WTC11 (cell line): ENCODE results near the gene RAB3IP. TPM values are rescaled to one million over a fixed set of nuclear protein-coding genes. Genes with fewer than 3 reads are reported as not detected.

Experiments
- ATAC-seq: fragments of 200-7000 bp; cut with Tn5 transposase; 2 replicates; pipeline ENCODE4 v1.10.0; 2021; ENCODE audit warnings: mild to moderate bottlenecking, moderate library complexity
- CTCF ChIA-PET: fragments of 300-600 bp; sonication (Branson Sonifier 250); formaldehyde crosslinking; loops from one replicate; lab custom pipeline; 2021; ENCODE audit warnings: antibody characterized with exemption; lab: Charles Lee
- POLR2A ChIA-PET: fragments of 350-600 bp; sonication (Branson Sonifier 250); formaldehyde crosslinking; loops from one replicate; lab custom pipeline; 2021; ENCODE audit warnings: antibody characterized with exemption; lab: Charles Lee
- DNase-seq: peaks from one replicate; pipeline ENCODE4 v3.0.0; 2021; ENCODE audit warnings: low spot score
- H3K27ac Mint-ChIP-seq: 2 replicates; pipeline ENCODE4 v1.8.0; 2021; ENCODE audit warnings: mixed read lengths
- H3K27me3 Mint-ChIP-seq: 2 replicates; pipeline ENCODE4 v1.8.0; 2021; ENCODE audit warnings: low read depth, mild to moderate bottlenecking, moderate library complexity, mixed read lengths
- H3K36me3 Mint-ChIP-seq: 2 replicates; pipeline ENCODE4 v1.8.0; 2021; ENCODE audit warnings: mixed read lengths
- H3K4me1 Mint-ChIP-seq: 2 replicates; pipeline ENCODE4 v1.8.0; 2022; ENCODE audit warnings: mixed read lengths
- H3K4me3 Mint-ChIP-seq: 2 replicates; pipeline ENCODE4 v1.8.0; 2021; ENCODE audit warnings: mild to moderate bottlenecking, moderate library complexity, mixed read lengths
- H3K9me3 Mint-ChIP-seq: 2 replicates; pipeline ENCODE4 v1.8.0; 2021; ENCODE audit warnings: mixed read lengths
- ATF1 ChIP-seq: sonication (generic); formaldehyde crosslinking; IDR thresholded peaks from 2 replicates; pipeline ENCODE4 v1.8.1; 2023; ENCODE audit warnings: mild to moderate bottlenecking, moderate library complexity, missing genetic modification reagents
- CREB1 ChIP-seq: sonication (generic); formaldehyde crosslinking; IDR thresholded peaks from 2 replicates; pipeline ENCODE4 v1.8.0; 2023; ENCODE audit warnings: mild to moderate bottlenecking, missing genetic modification reagents
- E2F5 ChIP-seq: sonication (generic); formaldehyde crosslinking; IDR thresholded peaks from 2 replicates; pipeline ENCODE4 v1.8.1; 2022; ENCODE audit warnings: mild to moderate bottlenecking, moderate library complexity, missing genetic modification reagents
- GABPB1 ChIP-seq: sonication (generic); formaldehyde crosslinking; IDR thresholded peaks from 2 replicates; pipeline ENCODE4 v1.8.1; 2023; ENCODE audit warnings: mild to moderate bottlenecking, missing genetic modification reagents
- HMGA2 ChIP-seq: fragments of 250-450 bp; sonication (Bioruptor Pico); IDR thresholded peaks from 2 replicates; pipeline ENCODE4 v1.4.0; 2021; ENCODE audit warnings: mild to moderate bottlenecking, moderate library complexity
- IRF2 ChIP-seq: sonication (generic); formaldehyde crosslinking; IDR thresholded peaks from 2 replicates; pipeline ENCODE4 v1.8.0; 2022; ENCODE audit warnings: low read depth, missing genetic modification reagents, borderline replicate concordance
- NFE2L1 ChIP-seq: sonication (generic); formaldehyde crosslinking; IDR thresholded peaks from 2 replicates; pipeline ENCODE4 v1.8.1; 2023; ENCODE audit warnings: missing genetic modification reagents
- PREB ChIP-seq: sonication (generic); formaldehyde crosslinking; IDR thresholded peaks from 2 replicates; pipeline ENCODE4 v1.8.1; 2022; ENCODE audit warnings: mild to moderate bottlenecking, missing genetic modification reagents, moderate library complexity, borderline replicate concordance
- RORB ChIP-seq: fragments of 250-450 bp; sonication (Bioruptor Pico); IDR thresholded peaks from 2 replicates; pipeline ENCODE4 v1.9.0; 2021; ENCODE audit warnings: mild to moderate bottlenecking
- SP1 ChIP-seq: sonication (generic); formaldehyde crosslinking; conservative IDR thresholded peaks from 2 replicates; pipeline ENCODE4 v1.8.1; 2022; ENCODE audit warnings: missing genetic modification reagents
- TP53 ChIP-seq: sonication (generic); formaldehyde crosslinking; IDR thresholded peaks from 2 replicates; pipeline ENCODE4 v1.8.1; 2023; ENCODE audit warnings: mild to moderate bottlenecking, missing genetic modification reagents
- ZBTB21 ChIP-seq: sonication (generic); formaldehyde crosslinking; IDR thresholded peaks from 2 replicates; pipeline ENCODE4 v1.8.1; 2023; ENCODE audit warnings: mild to moderate bottlenecking, missing genetic modification reagents, borderline replicate concordance
- ZNF317 ChIP-seq: sonication (generic); formaldehyde crosslinking; IDR thresholded peaks from 2 replicates; pipeline ENCODE4 v1.8.1; 2023; ENCODE audit warnings: low read depth, mild to moderate bottlenecking, moderate library complexity, missing genetic modification reagents, borderline replicate concordance
- ZNF423 ChIP-seq: fragments of 250-450 bp; sonication (Bioruptor Pico); IDR thresholded peaks from 2 replicates; pipeline ENCODE4 v2.1.2; 2022; ENCODE audit warnings: mild to moderate bottlenecking, moderate library complexity
- ZNF671 ChIP-seq: fragments of 250-450 bp; sonication (Bioruptor Pico); IDR thresholded peaks from 2 replicates; pipeline ENCODE4 v1.8.0; 2021; ENCODE audit warnings: mild to moderate bottlenecking
- total RNA-seq: library from RNA; stranded (reverse); gene quantifications from 3 replicates; pipeline ENCODE4 v1.2.3, GENCODE V29; 2021
- TF ChIP-seq, protein P1 (sequence below): fragments of 250-450 bp; sonication (Bioruptor Pico); IDR thresholded peaks from 2 replicates; pipeline ENCODE4 v1.9.0; 2021; ENCODE audit warnings: moderate library complexity, mild to moderate bottlenecking, inconsistent platforms, borderline replicate concordance
- TF ChIP-seq, protein P2 (sequence below): fragments of 250-450 bp; sonication (Bioruptor Pico); conservative IDR thresholded peaks from 2 replicates; pipeline ENCODE4 v1.9.0; 2021; ENCODE audit warnings: mild to moderate bottlenecking
- TF ChIP-seq, protein P3 (sequence below): sonication (generic); formaldehyde crosslinking; IDR thresholded peaks from 2 replicates; pipeline ENCODE4 v1.8.1; 2023; ENCODE audit warnings: mild to moderate bottlenecking, missing genetic modification reagents
- TF ChIP-seq, protein P4 (sequence below): sonication (generic); formaldehyde crosslinking; IDR thresholded peaks from 2 replicates; pipeline ENCODE4 v1.8.1; 2022; ENCODE audit warnings: low read depth, missing genetic modification reagents, borderline replicate concordance
- TF ChIP-seq, protein P5 (sequence below): sonication (generic); formaldehyde crosslinking; conservative IDR thresholded peaks from 2 replicates; pipeline ENCODE4 v1.8.1; 2022; ENCODE audit warnings: mild to moderate bottlenecking, missing genetic modification reagents
- TF ChIP-seq, protein P6 (sequence below): fragments of 250-450 bp; sonication (Bioruptor Pico); IDR thresholded peaks from 2 replicates; pipeline ENCODE4 v1.8.0; 2021; ENCODE audit warnings: mild to moderate bottlenecking
- TF ChIP-seq, protein P7 (sequence below): sonication (generic); formaldehyde crosslinking; IDR thresholded peaks from 2 replicates; pipeline ENCODE4 v1.8.0; 2022; ENCODE audit warnings: mild to moderate bottlenecking, missing genetic modification reagents

RAB3IP gene
- total RNA-seq, 1 experiment from 2014 or later: 47.2 TPM

DNA sequence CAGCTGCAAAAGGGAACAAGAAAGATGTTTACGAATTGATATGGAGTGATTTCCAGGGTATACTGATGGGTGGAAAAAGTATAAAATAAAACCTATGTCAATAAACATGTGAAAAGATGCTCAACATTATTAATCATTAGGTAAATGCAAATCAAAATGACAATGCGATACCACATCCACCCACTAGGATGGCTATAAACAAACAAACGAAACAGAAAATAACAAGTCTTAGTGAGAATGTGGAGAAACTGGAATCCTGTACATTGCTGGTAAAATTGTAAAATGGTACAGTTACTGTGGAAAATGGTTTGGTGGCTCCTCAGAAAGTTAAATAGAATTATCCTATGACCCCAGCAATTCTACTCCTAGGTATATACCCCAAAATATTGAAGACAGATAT lies 30.0 kb upstream of the RAB3IP start (continued):
- TF ChIP-seq, protein P1, sequence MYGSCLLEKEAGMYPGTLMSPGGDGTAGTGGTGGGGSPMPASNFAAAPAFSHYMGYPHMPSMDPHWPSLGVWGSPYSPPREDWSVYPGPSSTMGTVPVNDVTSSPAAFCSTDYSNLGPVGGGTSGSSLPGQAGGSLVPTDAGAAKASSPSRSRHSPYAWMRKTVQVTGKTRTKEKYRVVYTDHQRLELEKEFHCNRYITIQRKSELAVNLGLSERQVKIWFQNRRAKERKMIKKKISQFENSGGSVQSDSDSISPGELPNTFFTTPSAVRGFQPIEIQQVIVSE (CRISPR knock-in tag): no peak

- Mint-ChIP-seq H3K27ac (no peak overlapping the region), H3K4me1 (peaks cover 10% of the 10 kb centered on the region), H3K9me3 (peaks cover 19% of the 10 kb centered on the region), H3K36me3 (no peaks in the 10 kb centered on the region), H3K27me3 (no peaks in the 10 kb centered on the region), H3K4me3 (no peak overlapping the region)
- ATAC-seq (no peak), DNase-seq (no peak)
- TF ChIP-seq, protein P2, sequence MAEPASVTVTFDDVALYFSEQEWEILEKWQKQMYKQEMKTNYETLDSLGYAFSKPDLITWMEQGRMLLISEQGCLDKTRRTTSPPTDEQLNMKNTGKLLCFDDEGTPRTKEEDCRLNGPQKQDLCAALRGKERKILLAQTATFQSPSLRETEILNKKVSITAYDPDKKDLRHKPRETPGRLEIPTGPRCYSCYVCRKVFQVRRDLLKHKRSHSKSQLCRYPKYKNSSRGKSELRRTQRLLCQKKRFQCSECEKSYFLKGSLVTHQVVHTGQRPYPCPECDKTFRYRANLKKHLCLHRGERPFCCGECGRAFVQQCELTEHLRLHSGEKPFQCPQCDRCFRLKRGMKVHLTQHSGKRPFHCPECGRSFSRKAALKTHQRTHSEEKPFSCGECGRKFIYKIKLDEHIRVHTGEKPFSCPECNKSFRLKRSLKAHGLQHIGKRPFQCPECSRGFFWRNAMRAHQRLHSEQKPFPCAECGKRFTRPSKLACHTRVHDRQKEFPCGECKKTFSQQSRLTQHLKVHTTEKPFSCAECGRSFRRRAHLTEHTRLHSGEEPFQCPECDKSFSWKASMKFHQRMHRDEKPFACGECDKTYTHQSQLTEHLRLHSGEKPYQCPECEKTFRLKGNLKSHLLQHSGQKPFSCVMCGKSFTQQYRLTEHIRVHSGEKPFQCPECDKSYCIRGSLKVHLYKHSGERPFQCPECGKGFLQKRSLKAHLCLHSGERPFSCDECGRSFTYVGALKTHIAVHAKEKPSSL: no peak
- TF ChIP-seq, protein P3, sequence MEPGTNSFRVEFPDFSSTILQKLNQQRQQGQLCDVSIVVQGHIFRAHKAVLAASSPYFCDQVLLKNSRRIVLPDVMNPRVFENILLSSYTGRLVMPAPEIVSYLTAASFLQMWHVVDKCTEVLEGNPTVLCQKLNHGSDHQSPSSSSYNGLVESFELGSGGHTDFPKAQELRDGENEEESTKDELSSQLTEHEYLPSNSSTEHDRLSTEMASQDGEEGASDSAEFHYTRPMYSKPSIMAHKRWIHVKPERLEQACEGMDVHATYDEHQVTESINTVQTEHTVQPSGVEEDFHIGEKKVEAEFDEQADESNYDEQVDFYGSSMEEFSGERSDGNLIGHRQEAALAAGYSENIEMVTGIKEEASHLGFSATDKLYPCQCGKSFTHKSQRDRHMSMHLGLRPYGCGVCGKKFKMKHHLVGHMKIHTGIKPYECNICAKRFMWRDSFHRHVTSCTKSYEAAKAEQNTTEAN (CRISPR knock-in tag): no peak
- TF ChIP-seq ZNF317 (no peak), GABPB1 (CRISPR knock-in tag) (no peak), ZNF671 (CRISPR knock-in tag) (no peak), E2F5 (CRISPR knock-in tag) (no peak), ATF1 (CRISPR knock-in tag) (no peak), SP1 (CRISPR knock-in tag) (no peak), RORB (CRISPR knock-in tag) (no peak)
- TF ChIP-seq, protein P4, sequence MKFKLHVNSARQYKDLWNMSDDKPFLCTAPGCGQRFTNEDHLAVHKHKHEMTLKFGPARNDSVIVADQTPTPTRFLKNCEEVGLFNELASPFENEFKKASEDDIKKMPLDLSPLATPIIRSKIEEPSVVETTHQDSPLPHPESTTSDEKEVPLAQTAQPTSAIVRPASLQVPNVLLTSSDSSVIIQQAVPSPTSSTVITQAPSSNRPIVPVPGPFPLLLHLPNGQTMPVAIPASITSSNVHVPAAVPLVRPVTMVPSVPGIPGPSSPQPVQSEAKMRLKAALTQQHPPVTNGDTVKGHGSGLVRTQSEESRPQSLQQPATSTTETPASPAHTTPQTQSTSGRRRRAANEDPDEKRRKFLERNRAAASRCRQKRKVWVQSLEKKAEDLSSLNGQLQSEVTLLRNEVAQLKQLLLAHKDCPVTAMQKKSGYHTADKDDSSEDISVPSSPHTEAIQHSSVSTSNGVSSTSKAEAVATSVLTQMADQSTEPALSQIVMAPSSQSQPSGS: no peak
- TF ChIP-seq, protein P5, sequence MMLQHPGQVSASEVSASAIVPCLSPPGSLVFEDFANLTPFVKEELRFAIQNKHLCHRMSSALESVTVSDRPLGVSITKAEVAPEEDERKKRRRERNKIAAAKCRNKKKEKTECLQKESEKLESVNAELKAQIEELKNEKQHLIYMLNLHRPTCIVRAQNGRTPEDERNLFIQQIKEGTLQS (CRISPR knock-in tag): no peak
- TF ChIP-seq, protein P6, sequence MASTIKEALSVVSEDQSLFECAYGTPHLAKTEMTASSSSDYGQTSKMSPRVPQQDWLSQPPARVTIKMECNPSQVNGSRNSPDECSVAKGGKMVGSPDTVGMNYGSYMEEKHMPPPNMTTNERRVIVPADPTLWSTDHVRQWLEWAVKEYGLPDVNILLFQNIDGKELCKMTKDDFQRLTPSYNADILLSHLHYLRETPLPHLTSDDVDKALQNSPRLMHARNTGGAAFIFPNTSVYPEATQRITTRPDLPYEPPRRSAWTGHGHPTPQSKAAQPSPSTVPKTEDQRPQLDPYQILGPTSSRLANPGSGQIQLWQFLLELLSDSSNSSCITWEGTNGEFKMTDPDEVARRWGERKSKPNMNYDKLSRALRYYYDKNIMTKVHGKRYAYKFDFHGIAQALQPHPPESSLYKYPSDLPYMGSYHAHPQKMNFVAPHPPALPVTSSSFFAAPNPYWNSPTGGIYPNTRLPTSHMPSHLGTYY (CRISPR knock-in tag): no peak
- ChIA-PET POLR2A (no interaction called here), CTCF (no interaction called here)
Measured at GRCh38 chr12:69712826-69713225, 25.8 kb upstream of the RAB3IP start.

GRCh38 chr12:69714542-69714941 lies 24.1 kb upstream of the RAB3IP start:
- H3K27me3 Mint-ChIP-seq: no peaks in the 10 kb centered on the region
- no peaks in the 10 kb centered on the region for H3K36me3 Mint-ChIP-seq
- ChIA-PET POLR2A (no interaction called here), CTCF (no interaction called here)
- peaks cover 10% of the 10 kb centered on the region for H3K4me1 Mint-ChIP-seq
- no peak overlapping the region for H3K27ac Mint-ChIP-seq
- peaks cover 13% of the 10 kb centered on the region for H3K9me3 Mint-ChIP-seq
- no peak for ATAC-seq
- no peak overlapping the region for H3K4me3 Mint-ChIP-seq
- TF ChIP-seq NFE2L1 (no peak), CREB1 (CRISPR knock-in tag) (no peak), ZNF423 (CRISPR knock-in tag) (no peak), HMGA2 (CRISPR knock-in tag) (no peak), IRF2 (CRISPR knock-in tag) (no peak), ZNF317 (no peak), ZBTB21 (CRISPR knock-in tag) (no peak), PREB (CRISPR knock-in tag) (no peak), GABPB1 (CRISPR knock-in tag) (no peak), TP53 (CRISPR knock-in tag) (no peak)
- TF ChIP-seq, protein P7, sequence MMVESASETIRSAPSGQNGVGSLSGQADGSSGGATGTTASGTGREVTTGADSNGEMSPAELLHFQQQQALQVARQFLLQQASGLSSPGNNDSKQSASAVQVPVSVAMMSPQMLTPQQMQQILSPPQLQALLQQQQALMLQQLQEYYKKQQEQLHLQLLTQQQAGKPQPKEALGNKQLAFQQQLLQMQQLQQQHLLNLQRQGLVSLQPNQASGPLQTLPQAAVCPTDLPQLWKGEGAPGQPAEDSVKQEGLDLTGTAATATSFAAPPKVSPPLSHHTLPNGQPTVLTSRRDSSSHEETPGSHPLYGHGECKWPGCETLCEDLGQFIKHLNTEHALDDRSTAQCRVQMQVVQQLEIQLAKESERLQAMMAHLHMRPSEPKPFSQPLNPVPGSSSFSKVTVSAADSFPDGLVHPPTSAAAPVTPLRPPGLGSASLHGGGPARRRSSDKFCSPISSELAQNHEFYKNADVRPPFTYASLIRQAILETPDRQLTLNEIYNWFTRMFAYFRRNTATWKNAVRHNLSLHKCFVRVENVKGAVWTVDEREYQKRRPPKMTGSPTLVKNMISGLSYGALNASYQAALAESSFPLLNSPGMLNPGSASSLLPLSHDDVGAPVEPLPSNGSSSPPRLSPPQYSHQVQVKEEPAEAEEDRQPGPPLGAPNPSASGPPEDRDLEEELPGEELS (CRISPR knock-in tag): no peak
- TF ChIP-seq, protein P1 (CRISPR knock-in tag): no peak
- no peak for DNase-seq
